ENCODE measurements around the gene NLRP6.
A peak's percentile ranks its signal among the peaks of the same experiment; 100 is the strongest.
"Not testable (repeated sequence)": the region's sequence is repeated elsewhere in the genome, so short reads cannot be mapped to it uniquely, and the experiment has no call there.

The NLRP6 gene

DNA sequence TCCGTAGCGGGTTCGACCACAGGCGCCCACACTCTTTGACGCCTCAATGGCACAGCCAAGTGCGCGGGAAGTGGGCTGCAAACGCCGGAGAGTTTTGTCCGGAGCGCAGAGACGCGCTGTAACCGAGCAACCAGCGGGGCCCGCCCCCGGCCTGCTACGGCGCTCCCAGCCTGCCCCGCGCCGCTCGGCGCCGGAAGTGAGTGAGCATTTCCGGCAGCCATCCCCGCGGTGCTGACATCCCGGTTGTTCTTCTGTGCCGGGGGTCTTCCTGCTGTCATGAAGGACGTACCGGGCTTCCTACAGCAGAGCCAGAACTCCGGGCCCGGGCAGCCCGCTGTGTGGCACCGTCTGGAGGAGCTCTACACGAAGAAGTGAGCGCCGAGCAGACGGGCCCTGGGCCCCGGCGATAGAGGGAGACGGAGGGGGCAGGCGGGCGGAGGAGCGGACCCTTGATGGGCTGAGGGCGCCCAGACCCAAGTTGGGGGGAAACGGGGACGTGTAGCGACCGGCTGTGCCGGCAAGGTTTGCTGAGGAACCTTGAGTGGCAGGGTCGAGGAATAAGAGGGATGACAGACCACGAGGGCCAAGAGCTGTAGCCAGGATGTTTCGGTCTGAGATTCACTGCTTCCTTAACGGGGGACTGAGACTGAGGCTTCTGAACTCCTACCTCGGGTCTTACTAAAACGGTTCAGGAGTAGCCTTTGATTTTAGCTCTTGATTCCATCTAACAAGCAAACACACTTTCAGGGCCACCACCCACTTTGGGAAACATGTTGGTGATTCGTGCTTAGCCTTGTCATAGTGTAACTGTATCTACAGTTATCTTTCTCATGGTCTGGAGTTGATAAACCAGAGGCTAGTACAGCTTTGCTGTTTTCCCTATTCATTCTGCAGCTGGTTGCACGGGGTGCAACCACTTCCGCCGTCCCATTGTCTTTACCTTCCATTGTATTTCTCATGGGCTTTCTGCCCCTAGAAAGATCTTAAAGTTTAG is 41.1 kb upstream of the NLRP6 start, which contains the start of gene PSMD13:
Gene PSMD13, plus strand, starts transcription at position 203 of the 994 bp plus-strand sequence. Its CDS starts 74 bp downstream, at position 277.
- CTCF ChIA-PET = interaction anchor here (1.1 to 7.9 kb wide), 6 partner anchors 13 to 40 kb away, joined by 3 to 61 read pairs (median 5); no protein-coding TSS in a partner anchor
- no peaks in the 10 kb centered on the region for H3K27me3 ChIP-seq (replicated peaks in 2 of 5; ENCODE audit: control insufficient read depth in 4 of 5, insufficient read depth in 5 of 5, low read length in 4 of 5)
- H3K36me3 ChIP-seq (ENCODE audit: control insufficient read depth in 4 of 4, insufficient read depth in 4 of 4, low read length in 3 of 4) = peaks cover 2 to 26% (median 10%) of the 10 kb centered on the region in 4 experiments
- 0% methylated on average over 55 of the region's 62 CpGs for WGBS (ENCODE audit: insufficient coverage)
- POLR2A ChIA-PET = interaction anchor here (0.6 to 1.6 kb wide), 3 partner anchors 30 to 68 kb away, joined by 3 to 11 read pairs (median 4); partner anchors contain the start of genes BET1L and RIC8A
- peak; percentile 89 to 91 (median 90) for DNase-seq
- peak within 1 kb of the TSS; percentile 93 to 97 for H3K27ac ChIP-seq (ENCODE audit: insufficient read depth in 1 of 2, low read depth in 1 of 2, low read length in 2 of 2, poor library complexity in 1 of 2, severe bottlenecking in 2 of 2)
- H3K9me3 ChIP-seq (ENCODE audit: control extremely low read depth in 1 of 5, control insufficient read depth in 4 of 5, insufficient read depth in 2 of 5, low read depth in 1 of 5, low read length in 4 of 5) = no peaks in the 10 kb centered on the region
- peak within 1 kb of the TSS; percentile 88 to 99 (median 94) for H3K4me3 ChIP-seq (ENCODE audit: control insufficient read depth in 1 of 7, extremely low read depth in 1 of 7, insufficient read depth in 4 of 7, low read depth in 2 of 7, low read length in 6 of 7)
- peaks cover 12 to 28% (median 19%) of the 10 kb centered on the region in 4 experiments for H3K4me1 ChIP-seq (ENCODE audit: control extremely low read depth in 1 of 4, control insufficient read depth in 4 of 4, insufficient read depth in 4 of 4, low read length in 3 of 4)

GRCh38 chr11:238346-238745 is 39.9 kb upstream of the NLRP6 start:
- CTCF ChIA-PET = interaction anchor here (1.0 to 7.9 kb wide), 6 partner anchors 12 to 41 kb away, joined by 3 to 61 read pairs (median 4); no protein-coding TSS in a partner anchor
- H3K9me3 ChIP-seq (ENCODE audit: control extremely low read depth in 1 of 5, control insufficient read depth in 4 of 5, insufficient read depth in 2 of 5, low read depth in 1 of 5, low read length in 4 of 5); POLR2A ChIA-PET; DNase-seq; H3K27me3 ChIP-seq (replicated peaks in 2 of 5; ENCODE audit: control insufficient read depth in 4 of 5, insufficient read depth in 5 of 5, low read length in 4 of 5): not testable (repeated sequence)
- Histone ChIP-seq H3K27ac (ENCODE audit: insufficient read depth in 1 of 2, low read depth in 1 of 2, low read length in 2 of 2, poor library complexity in 1 of 2, severe bottlenecking in 2 of 2) (peak overlapping the region in 1 of 2 experiments; percentile 97), H3K4me1 (ENCODE audit: control extremely low read depth in 1 of 4, control insufficient read depth in 4 of 4, insufficient read depth in 4 of 4, low read length in 3 of 4) (peaks cover 12 to 28% (median 19%) of the 10 kb centered on the region in 4 experiments), H3K36me3 (ENCODE audit: control insufficient read depth in 4 of 4, insufficient read depth in 4 of 4, low read length in 3 of 4) (peaks cover 5 to 33% (median 13%) of the 10 kb centered on the region in 4 experiments), H3K4me3 (ENCODE audit: control insufficient read depth in 1 of 7, extremely low read depth in 1 of 7, insufficient read depth in 4 of 7, low read depth in 2 of 7, low read length in 6 of 7) (peak overlapping the region in 1 of 7 experiments; percentile 99)
- WGBS (ENCODE audit: insufficient coverage) = 96% methylated on average over 7 of the region's 7 CpGs

GRCh38 chr11:240315-240714 is 37.9 kb upstream of the NLRP6 start:
- ChIA-PET CTCF (interaction anchor here (1.1 to 7.9 kb wide), 4 partner anchors 10 to 64 kb away, joined by 3 to 61 read pairs (median 5); partner anchors contain the start of gene IFITM5), POLR2A (no interaction called here)
- peaks cover 12 to 23% (median 16%) of the 10 kb centered on the region in 4 experiments for H3K4me1 ChIP-seq (ENCODE audit: control extremely low read depth in 1 of 4, control insufficient read depth in 4 of 4, insufficient read depth in 4 of 4, low read length in 3 of 4)

GRCh38 chr11:241634-242033 is 36.6 kb upstream of the NLRP6 start:
- H3K27me3 ChIP-seq (replicated peaks in 2 of 5; ENCODE audit: control insufficient read depth in 4 of 5, insufficient read depth in 5 of 5, low read length in 4 of 5) = no peaks in the 10 kb centered on the region
- H3K27ac ChIP-seq (ENCODE audit: insufficient read depth in 1 of 2, low read depth in 1 of 2, low read length in 2 of 2, poor library complexity in 1 of 2, severe bottlenecking in 2 of 2) = no peak overlapping the region
- peaks cover 9 to 63% (median 35%) of the 10 kb centered on the region in 4 experiments for H3K36me3 ChIP-seq (ENCODE audit: control insufficient read depth in 4 of 4, insufficient read depth in 4 of 4, low read length in 3 of 4)
- 95% methylated on average over 5 of the region's 5 CpGs for WGBS (ENCODE audit: insufficient coverage)
- H3K9me3 ChIP-seq (ENCODE audit: control extremely low read depth in 1 of 5, control insufficient read depth in 4 of 5, insufficient read depth in 2 of 5, low read depth in 1 of 5, low read length in 4 of 5) = no peaks in the 10 kb centered on the region
- ChIA-PET POLR2A (no interaction called here), CTCF (interaction anchor here (0.9 to 7.9 kb wide), 3 partner anchors 8 to 58 kb away, joined by 4 to 61 read pairs (median 7); partner anchors contain the start of gene IFITM5)
- peaks cover 8 to 14% (median 12%) of the 10 kb centered on the region in 4 experiments for H3K4me1 ChIP-seq (ENCODE audit: control extremely low read depth in 1 of 4, control insufficient read depth in 4 of 4, insufficient read depth in 4 of 4, low read length in 3 of 4)
- no peak overlapping the region for H3K4me3 ChIP-seq (ENCODE audit: control insufficient read depth in 1 of 7, extremely low read depth in 1 of 7, insufficient read depth in 4 of 7, low read depth in 2 of 7, low read length in 6 of 7)
- no peak for DNase-seq

More at GRCh38 chr11:240315-240714, 37.9 kb upstream of the NLRP6 start:
- Histone ChIP-seq H3K9me3 (ENCODE audit: control extremely low read depth in 1 of 5, control insufficient read depth in 4 of 5, insufficient read depth in 2 of 5, low read depth in 1 of 5, low read length in 4 of 5) (no peaks in the 10 kb centered on the region), H3K36me3 (ENCODE audit: control insufficient read depth in 4 of 4, insufficient read depth in 4 of 4, low read length in 3 of 4) (peaks cover 9 to 50% (median 24%) of the 10 kb centered on the region in 4 experiments), H3K4me3 (ENCODE audit: control insufficient read depth in 1 of 7, extremely low read depth in 1 of 7, insufficient read depth in 4 of 7, low read depth in 2 of 7, low read length in 6 of 7) (no peak overlapping the region), H3K27me3 (replicated peaks in 2 of 5; ENCODE audit: control insufficient read depth in 4 of 5, insufficient read depth in 5 of 5, low read length in 4 of 5) (no peaks in the 10 kb centered on the region), H3K27ac (ENCODE audit: insufficient read depth in 1 of 2, low read depth in 1 of 2, low read length in 2 of 2, poor library complexity in 1 of 2, severe bottlenecking in 2 of 2) (no peak overlapping the region)
- no CpG with 5 or more reads among the region's 1 CpG for WGBS (ENCODE audit: insufficient coverage)
- no peak for DNase-seq

- H3K4me3 ChIP-seq (ENCODE audit: control insufficient read depth in 1 of 7, extremely low read depth in 1 of 7, insufficient read depth in 4 of 7, low read depth in 2 of 7, low read length in 6 of 7) = no peak overlapping the region
- WGBS (ENCODE audit: insufficient coverage) = no CpG with 5 or more reads among the region's 2 CpGs
- H3K36me3 ChIP-seq (ENCODE audit: control insufficient read depth in 4 of 4, insufficient read depth in 4 of 4, low read length in 3 of 4) = peaks cover 16 to 83% (median 56%) of the 10 kb centered on the region in 4 experiments
- DNase-seq = no peak
- no peaks in the 10 kb centered on the region for H3K9me3 ChIP-seq (ENCODE audit: control extremely low read depth in 1 of 5, control insufficient read depth in 4 of 5, insufficient read depth in 2 of 5, low read depth in 1 of 5, low read length in 4 of 5)
- H3K27me3 ChIP-seq (replicated peaks in 2 of 5; ENCODE audit: control insufficient read depth in 4 of 5, insufficient read depth in 5 of 5, low read length in 4 of 5) = no peaks in the 10 kb centered on the region
- ChIA-PET POLR2A (interaction anchor here (0.9 kb wide), 1 partner anchor 37 kb away, joined by 3 read pairs; the partner anchor contains the start of genes BET1L and RIC8A), CTCF (interaction anchor here (1.1 to 7.9 kb wide), 3 partner anchors 6 to 152 kb away, joined by 3 to 61 read pairs (median 4); no protein-coding TSS in a partner anchor)
- no peaks in the 10 kb centered on the region for H3K4me1 ChIP-seq (ENCODE audit: control extremely low read depth in 1 of 4, control insufficient read depth in 4 of 4, insufficient read depth in 4 of 4, low read length in 3 of 4)
- no peak overlapping the region for H3K27ac ChIP-seq (ENCODE audit: insufficient read depth in 1 of 2, low read depth in 1 of 2, low read length in 2 of 2, poor library complexity in 1 of 2, severe bottlenecking in 2 of 2)
Measured at GRCh38 chr11:244376-244775, 33.8 kb upstream of the NLRP6 start.

GRCh38 chr11:249062-249461 is 29.1 kb upstream of the NLRP6 start:
- H3K9me3 ChIP-seq (ENCODE audit: control extremely low read depth in 1 of 5, control insufficient read depth in 4 of 5, insufficient read depth in 2 of 5, low read depth in 1 of 5, low read length in 4 of 5) = no peaks in the 10 kb centered on the region
- no peak overlapping the region for H3K4me3 ChIP-seq (ENCODE audit: control insufficient read depth in 1 of 7, extremely low read depth in 1 of 7, insufficient read depth in 4 of 7, low read depth in 2 of 7, low read length in 6 of 7)
- no peaks in the 10 kb centered on the region for H3K4me1 ChIP-seq (ENCODE audit: control extremely low read depth in 1 of 4, control insufficient read depth in 4 of 4, insufficient read depth in 4 of 4, low read length in 3 of 4)
- no peak overlapping the region for H3K27ac ChIP-seq (ENCODE audit: insufficient read depth in 1 of 2, low read depth in 1 of 2, low read length in 2 of 2, poor library complexity in 1 of 2, severe bottlenecking in 2 of 2)
- CTCF ChIA-PET = interaction anchor here (1.0 to 5.1 kb wide), 8 partner anchors 8 to 147 kb away, joined by 3 to 61 read pairs (median 13); partner anchors contain the start of gene PSMD13
- POLR2A ChIA-PET = no interaction called here
- no peak for DNase-seq
- WGBS (ENCODE audit: insufficient coverage) = 100% methylated on average over 6 of the region's 8 CpGs
- H3K27me3 ChIP-seq (replicated peaks in 2 of 5; ENCODE audit: control insufficient read depth in 4 of 5, insufficient read depth in 5 of 5, low read length in 4 of 5) = no peaks in the 10 kb centered on the region
- H3K36me3 ChIP-seq (ENCODE audit: control insufficient read depth in 4 of 4, insufficient read depth in 4 of 4, low read length in 3 of 4) = peaks cover 17 to 95% (median 74%) of the 10 kb centered on the region in 4 experiments
